CD4-positive, alpha-beta T cell (primary cell): Measurements from ENCODE around the gene SLC31A1. TPM values are rescaled to one million over a fixed set of nuclear protein-coding genes. Genes with fewer than 3 reads are reported as not detected.
"Not testable (repeated sequence)": the region's sequence is repeated elsewhere in the genome, so short reads cannot be mapped to it uniquely, and the experiment has no call there.

Experiments used
- ATAC-seq: fragments of 200-7000 bp; cut with Tn5 transposase; one replicate; pipeline ENCODE4 v1.10.0; 2022; ENCODE audit warnings: mild to moderate bottlenecking; ENCODE audit not compliant: poor library complexity
- CTCF ChIA-PET: fragments of 350-600 bp; sonication (Branson Sonifier 250); formaldehyde crosslinking; loops from one replicate; lab custom pipeline; 2021; ENCODE audit warnings: antibody characterized with exemption, inconsistent platforms; lab: Charles Lee
- POLR2A ChIA-PET: fragments of 350-600 bp; sonication (Branson Sonifier 250); formaldehyde crosslinking; loops from one replicate; lab custom pipeline; 2021; ENCODE audit warnings: antibody characterized with exemption, inconsistent platforms; lab: Charles Lee
- DNase-seq, 14 experiments: peaks; one replicate each; pipeline ENCODE4 v3.0.0-alpha.2; 2013 to 2020; ENCODE audit warnings: mixed read lengths in 2 of 14
- H3K27ac ChIP-seq, 2 donors: one replicate each; pipeline versions ENCODE4 v1.5.1 to v1.7.0; 2013; ENCODE audit warnings: low read length in 2 of 2, low read depth in 1 of 2, mild to moderate bottlenecking in 1 of 2
- H3K27me3 ChIP-seq, 2 experiments: 1 replicate in 1 of 2; 2 replicates in 1 of 2; pipeline versions ENCODE4 v1.6.1 to v1.7.0; 2013; ENCODE audit warnings: low read length in 2 of 2, control low read depth in 1 of 2, mild to moderate bottlenecking in 1 of 2, moderate library complexity in 1 of 2; ENCODE audit not compliant: insufficient read depth in 2 of 2, control insufficient read depth in 1 of 2
- H3K36me3 ChIP-seq: one replicate; pipeline ENCODE4 v1.6.1; 2013; ENCODE audit warnings: low read length, control low read depth; ENCODE audit not compliant: insufficient read depth
- H3K4me1 ChIP-seq: one replicate; pipeline ENCODE4 v1.6.1; 2013; ENCODE audit warnings: low read length, control low read depth; ENCODE audit not compliant: insufficient read depth
- H3K4me3 ChIP-seq: one replicate; pipeline ENCODE4 v1.5.1; 2013; ENCODE audit warnings: mild to moderate bottlenecking, low read length, moderate library complexity
- H3K9me3 ChIP-seq, 2 experiments: 1 replicate in 1 of 2; 2 replicates in 1 of 2; pipeline versions ENCODE4 v1.6.1 to v1.7.0; 2013; ENCODE audit warnings: low read length in 2 of 2, mild to moderate bottlenecking in 2 of 2, control low read depth in 1 of 2, moderate library complexity in 1 of 2; ENCODE audit not compliant: control insufficient read depth in 1 of 2, insufficient read depth in 1 of 2
- H3K27ac Mint-ChIP-seq: one replicate; pipeline ENCODE4 v1.8.0; 2020; ENCODE audit warnings: mixed read lengths
- H3K27me3 Mint-ChIP-seq: one replicate; pipeline ENCODE4 v1.8.0; 2021; ENCODE audit warnings: mixed read lengths
- H3K36me3 Mint-ChIP-seq: one replicate; pipeline ENCODE4 v1.8.0; 2021; ENCODE audit warnings: low read depth, mixed read lengths
- H3K4me1 Mint-ChIP-seq: one replicate; pipeline ENCODE4 v1.8.0; 2021; ENCODE audit warnings: low read depth, mixed read lengths
- H3K4me3 Mint-ChIP-seq: one replicate; pipeline ENCODE4 v1.8.0; 2020; ENCODE audit warnings: mild to moderate bottlenecking, mixed read lengths
- H3K9me3 Mint-ChIP-seq: one replicate; pipeline ENCODE4 v1.8.0; 2020; ENCODE audit warnings: mixed read lengths
- CTCF ChIP-seq: fragments of 200-600 bp; IDR thresholded peaks from one replicate; pipeline ENCODE4 v1.8.0; 2022; ENCODE audit warnings: antibody characterized with exemption, mild to moderate bottlenecking
- intact Hi-C, 2 experiments: fragments of 100-400 bp; cut with DNase I in 1 of 2; cut with micrococcal nuclease in 1 of 2; formaldehyde crosslinking; loops; one replicate each; pipeline versions ENCODE4 v1.15.1 to v1.9.0; 2023 to 2025; cut with DNase I, micrococcal nuclease
- total RNA-seq, 174 experiments: library from RNA in 2 of 174; stranded (reverse) in 2 of 174; gene quantifications; one replicate each; pipeline ENCODE4 v1.2.3 and lab custom pipeline; 2021 to 2026

The SLC31A1 gene
- total RNA-seq, 2 experiments from 2014 or later = 12.1 to 12.3 TPM

GRCh38 chr9:113231701-113232100 lies 10.4 kb downstream of the SLC31A1 start:
- H3K9me3 ChIP-seq = no peaks in the 10 kb centered on the region
- TF ChIP-seq CTCF = no peak
- ChIA-PET POLR2A (interaction anchor here (1.5 to 2.9 kb wide), 2 partner anchors 10 to 145 kb away, joined by 3 to 12 read pairs; partner anchors contain the start of genes FKBP15, HDHD3 and SLC31A1), CTCF (no interaction called here)
- H3K9me3 Mint-ChIP-seq = no peaks in the 10 kb centered on the region
- peaks cover 34% of the 10 kb centered on the region for H3K4me1 Mint-ChIP-seq
- no peaks in the 10 kb centered on the region for H3K27me3 Mint-ChIP-seq
- H3K4me3 Mint-ChIP-seq = no peak overlapping the region
- H3K27ac ChIP-seq = no peak overlapping the region
- H3K4me3 ChIP-seq = no peak overlapping the region
- DNase-seq (no peak), ATAC-seq (no peak)
- H3K27me3 ChIP-seq = no peaks in the 10 kb centered on the region
- peak overlapping the region; percentile 76 for H3K27ac Mint-ChIP-seq
- peaks cover 7% of the 10 kb centered on the region for H3K4me1 ChIP-seq
- no peaks in the 10 kb centered on the region for H3K36me3 ChIP-seq
- peaks cover 4% of the 10 kb centered on the region for H3K36me3 Mint-ChIP-seq
- intact Hi-C loops = no loop called here

GRCh38 chr9:113235701-113236255 lies 14.4 kb downstream of the SLC31A1 start:
- H3K4me3 Mint-ChIP-seq, intact Hi-C loops, DNase-seq, H3K27me3 Mint-ChIP-seq, POLR2A ChIA-PET, CTCF ChIA-PET, H3K4me3 ChIP-seq, H3K27ac Mint-ChIP-seq, H3K27me3 ChIP-seq, H3K9me3 ChIP-seq, H3K36me3 ChIP-seq, H3K27ac ChIP-seq, H3K36me3 Mint-ChIP-seq, H3K9me3 Mint-ChIP-seq, H3K4me1 ChIP-seq, ATAC-seq: not testable (repeated sequence)
- peaks cover 22% of the 10 kb centered on the region for H3K4me1 Mint-ChIP-seq

- H3K9me3 Mint-ChIP-seq = no peaks in the 10 kb centered on the region
- CTCF ChIA-PET = no interaction called here
- Histone ChIP-seq H3K4me3 (no peak overlapping the region), H3K9me3 (no peaks in the 10 kb centered on the region), H3K36me3 (no peaks in the 10 kb centered on the region), H3K27me3 (no peaks in the 10 kb centered on the region), H3K27ac (no peak overlapping the region), H3K4me1 (peaks cover 7% of the 10 kb centered on the region)
- H3K4me3 Mint-ChIP-seq = no peak overlapping the region
- no peak for ATAC-seq
- POLR2A ChIA-PET = no interaction called here
- no peaks in the 10 kb centered on the region for H3K27me3 Mint-ChIP-seq
- peaks cover 21% of the 10 kb centered on the region for H3K4me1 Mint-ChIP-seq
- peaks cover 4% of the 10 kb centered on the region for H3K36me3 Mint-ChIP-seq
- H3K27ac Mint-ChIP-seq = no peak overlapping the region
- intact Hi-C loops = no loop called here
- DNase-seq = no peak
- no peak for TF ChIP-seq CTCF
Measured at GRCh38 chr9:113237026-113237425, 15.7 kb downstream of the SLC31A1 start.
